H9 (cell line): ENCODE results near the gene ROPN1L. TPM values are rescaled to one million over a fixed set of nuclear protein-coding genes. Genes with fewer than 3 reads are reported as not detected.

Experiments used
- DNase-seq: peaks from one replicate; pipeline ENCODE4 v3.0.0-alpha.2; 2017
- H2AFZ ChIP-seq: one replicate; pipeline ENCODE4 v1.6.1; 2013; ENCODE audit warnings: mild to moderate bottlenecking, low read length, control low read depth, moderate library complexity
- H2AK5ac ChIP-seq: 2 replicates; pipeline ENCODE4 v1.6.1; 2013; ENCODE audit warnings: low read length, control low read depth, mixed read lengths; ENCODE audit not compliant: insufficient read length
- H2BK120ac ChIP-seq: one replicate; pipeline ENCODE4 v1.6.1; 2013; ENCODE audit warnings: low read depth, mild to moderate bottlenecking, low read length, control low read depth, inconsistent platforms; ENCODE audit not compliant: poor library complexity, severe bottlenecking
- H2BK12ac ChIP-seq: 2 replicates; pipeline ENCODE4 v1.6.1; 2013; ENCODE audit warnings: low read length, control low read depth, mixed read lengths, low read depth; ENCODE audit not compliant: insufficient read length
- H2BK15ac ChIP-seq: 2 replicates; pipeline ENCODE4 v1.6.1; 2013; ENCODE audit warnings: low read depth, low read length, control low read depth
- H2BK20ac ChIP-seq: one replicate; pipeline ENCODE4 v1.6.1; 2013; ENCODE audit warnings: low read depth, mild to moderate bottlenecking, low read length, control low read depth, inconsistent platforms; ENCODE audit not compliant: poor library complexity, severe bottlenecking
- H2BK5ac ChIP-seq: 2 replicates; pipeline ENCODE4 v1.6.1; 2013; ENCODE audit warnings: low read length, control low read depth, mixed read lengths; ENCODE audit not compliant: insufficient read length
- H3K14ac ChIP-seq: 2 replicates; pipeline ENCODE4 v1.6.1; 2013; ENCODE audit warnings: low read length, control low read depth; ENCODE audit not compliant: insufficient read depth
- H3K18ac ChIP-seq: 2 replicates; pipeline ENCODE4 v1.6.1; 2013; ENCODE audit warnings: low read depth, mild to moderate bottlenecking, mixed read lengths, low read length, control low read depth; ENCODE audit not compliant: insufficient read length
- H3K23ac ChIP-seq: 2 replicates; pipeline ENCODE4 v1.6.1; 2013; ENCODE audit warnings: low read length, control low read depth, mixed read lengths, low read depth; ENCODE audit not compliant: insufficient read length
- H3K23me2 ChIP-seq: 2 replicates; pipeline ENCODE4 v1.6.1; 2013; ENCODE audit warnings: low read depth, mild to moderate bottlenecking, mixed read lengths, low read length, control low read depth; ENCODE audit not compliant: insufficient read length, poor library complexity, severe bottlenecking
- H3K27ac ChIP-seq: 2 replicates; pipeline ENCODE4 v1.5.1; 2013; ENCODE audit warnings: low read length, control low read depth, mixed read lengths, low read depth; ENCODE audit not compliant: insufficient read length
- H3K27me3 ChIP-seq: 2 replicates; pipeline ENCODE4 v1.6.1; 2013; ENCODE audit warnings: low read length, control low read depth, inconsistent platforms; ENCODE audit not compliant: insufficient read depth
- H3K4ac ChIP-seq: 2 replicates; pipeline ENCODE4 v1.6.1; 2013; ENCODE audit warnings: low read depth, mild to moderate bottlenecking, control low read depth, inconsistent platforms, low read length, moderate library complexity
- H3K4me1 ChIP-seq: 2 replicates; pipeline ENCODE4 v1.6.1; 2013; ENCODE audit warnings: low read length, control low read depth, inconsistent platforms; ENCODE audit not compliant: insufficient read depth
- H3K4me2 ChIP-seq: 2 replicates; pipeline ENCODE4 v1.6.1; 2013; ENCODE audit warnings: low read length, control low read depth, mixed read lengths; ENCODE audit not compliant: insufficient read length, insufficient read depth
- H3K56ac ChIP-seq: 2 replicates; pipeline ENCODE4 v1.6.1; 2013; ENCODE audit warnings: low read depth, mild to moderate bottlenecking, mixed read lengths, low read length, control low read depth; ENCODE audit not compliant: insufficient read length
- H3K79me1 ChIP-seq: 2 replicates; pipeline ENCODE4 v1.6.1; 2013; ENCODE audit warnings: low read depth, mild to moderate bottlenecking, moderate library complexity, low read length, control low read depth, inconsistent platforms; ENCODE audit not compliant: insufficient read depth, poor library complexity, severe bottlenecking
- H3K79me2 ChIP-seq: 2 replicates; pipeline ENCODE4 v1.6.1; 2013; ENCODE audit warnings: low read length, control low read depth, inconsistent platforms; ENCODE audit not compliant: insufficient read depth
- H3K9ac ChIP-seq: 2 replicates; pipeline ENCODE4 v1.6.1; 2013; ENCODE audit warnings: low read length, control low read depth, mixed read lengths; ENCODE audit not compliant: insufficient read length; ENCODE audit errors: extremely low read depth
- H3K9me3 ChIP-seq: one replicate; pipeline ENCODE4 v1.6.1; 2013; ENCODE audit warnings: low read depth, low read length, inconsistent platforms; ENCODE audit not compliant: control insufficient read depth
- H3T11ph ChIP-seq: one replicate; pipeline ENCODE4 v1.6.1; 2013; ENCODE audit warnings: mild to moderate bottlenecking, low read length, control low read depth, inconsistent platforms
- H4K20me1 ChIP-seq: one replicate; pipeline ENCODE4 v1.6.1; 2013; ENCODE audit not compliant: control insufficient read depth, insufficient read length, insufficient read depth
- H4K5ac ChIP-seq: 2 replicates; pipeline ENCODE4 v1.6.1; 2013; ENCODE audit warnings: low read depth, mild to moderate bottlenecking, mixed read lengths, low read length, control low read depth; ENCODE audit not compliant: insufficient read length
- H4K8ac ChIP-seq: replicated peaks from 2 replicates; pipeline ENCODE4 v1.6.1; 2013; ENCODE audit warnings: low read length, control low read depth, mixed read lengths, low read depth; ENCODE audit not compliant: insufficient read length
- H4K91ac ChIP-seq: 2 replicates; pipeline ENCODE4 v1.6.1; 2013; ENCODE audit warnings: low read depth, mild to moderate bottlenecking, moderate library complexity, mixed read lengths, low read length, control low read depth; ENCODE audit not compliant: insufficient read length
- H3K27ac Mint-ChIP-seq, 3 experiments: 2 replicates in 2 of 3; 3 replicates in 1 of 3; pipeline ENCODE4 v1.8.0; 2020 to 2021; ENCODE audit warnings: mixed read lengths in 3 of 3, mild to moderate bottlenecking in 1 of 3, moderate library complexity in 1 of 3
- H3K27me3 Mint-ChIP-seq: 2 replicates; pipeline ENCODE4 v1.8.0; 2021; ENCODE audit warnings: low read depth, mild to moderate bottlenecking, moderate library complexity, mixed read lengths
- H3K36me3 Mint-ChIP-seq, 3 experiments: 2 replicates in 2 of 3; 3 replicates in 1 of 3; pipeline ENCODE4 v1.8.0; 2020 to 2021; ENCODE audit warnings: low read depth in 3 of 3, mixed read lengths in 3 of 3; ENCODE audit not compliant: insufficient read depth in 1 of 3
- H3K4me1 Mint-ChIP-seq, 2 experiments: 2 replicates each; pipeline ENCODE4 v1.8.0; 2020; ENCODE audit warnings: mixed read lengths in 2 of 2
- H3K4me3 Mint-ChIP-seq, 2 experiments: 2 replicates in 1 of 2; 3 replicates in 1 of 2; pipeline ENCODE4 v1.8.0; 2020 to 2021; ENCODE audit warnings: mild to moderate bottlenecking in 2 of 2, mixed read lengths in 2 of 2, moderate library complexity in 1 of 2
- H3K9me3 Mint-ChIP-seq, 2 experiments: 2 replicates in 1 of 2; 3 replicates in 1 of 2; pipeline ENCODE4 v1.8.0; 2020; ENCODE audit warnings: mild to moderate bottlenecking in 2 of 2, mixed read lengths in 2 of 2, moderate library complexity in 1 of 2
- WGBS: extraction: QIAGEN DNeasy Blood & Tissue Kit; methylation state at CpG from one replicate; pipeline ENCODE4 v1.1.7; 2013; ENCODE audit warnings: missing lambda C conversion rate, low lambda C conversion rate, mixed read lengths; ENCODE audit not compliant: insufficient read length; ENCODE audit errors: extremely low coverage; 5-methylcytosine and 5-hydroxymethylcytosine counted together
- total RNA-seq: library from RNA; stranded (reverse); gene quantifications from 2 replicates; pipeline ENCODE4 v1.2.1, GENCODE V29; 2021
- TF ChIP-seq, protein P1 (sequence below): fragments of 200-600 bp; sonication (generic); conservative IDR thresholded peaks from 3 replicates; pipeline ENCODE4 v1.8.0; 2021; ENCODE audit warnings: antibody characterized with exemption, mild to moderate bottlenecking

ROPN1L gene
- total RNA-seq, 1 experiment from 2014 or later = 0.37 TPM

DNA sequence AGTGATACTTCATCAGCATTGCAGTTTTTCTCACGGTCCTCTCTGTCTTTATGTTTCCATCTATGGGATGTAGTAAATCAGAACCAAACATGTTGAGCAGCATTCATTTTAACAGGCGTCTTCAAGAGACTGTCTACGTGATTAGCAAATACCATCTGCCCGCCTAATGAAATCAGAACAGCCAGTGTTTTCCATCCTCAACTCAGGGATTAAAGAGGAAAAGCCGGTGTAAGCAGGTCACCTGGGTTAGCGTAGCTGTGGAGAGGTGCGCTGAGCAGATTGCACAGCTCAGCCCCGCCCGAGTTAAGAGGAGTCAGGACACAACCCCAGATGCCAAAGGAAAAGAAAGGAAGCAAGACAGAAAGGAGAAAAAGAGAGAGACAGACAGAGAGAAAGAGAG, 67.9 kb downstream of the ROPN1L start:
- Histone ChIP-seq H3K79me1 (no peaks in the 10 kb centered on the region), H3K27me3 (no peaks in the 10 kb centered on the region), H3K4ac (no peak overlapping the region), H2BK120ac (no peak overlapping the region), H3K14ac (no peak overlapping the region), H3K18ac (no peak overlapping the region), H3K9me3 (no peaks in the 10 kb centered on the region), H3K4me1 (peaks cover 7% of the 10 kb centered on the region; the same call in 1 of the 2 replicates), H2AK5ac (no peak overlapping the region), H3T11ph (no peak overlapping the region), H2AFZ (no peak overlapping the region), H3K79me2 (no peaks in the 10 kb centered on the region), H2BK5ac (no peak overlapping the region), H3K56ac (no peak overlapping the region), H3K9ac (no peak overlapping the region), H2BK12ac (no peak overlapping the region), H4K20me1 (no peaks in the 10 kb centered on the region), H3K23me2 (no peaks in the 10 kb centered on the region), H4K91ac (no peak overlapping the region), H3K23ac (no peak overlapping the region), H4K5ac (no peak overlapping the region), H3K4me2 (no peak overlapping the region), H4K8ac (no peak overlapping the region), H2BK20ac (no peak overlapping the region), H2BK15ac (no peak overlapping the region), H3K27ac (no peak overlapping the region)
- Mint-ChIP-seq H3K4me1 (peaks cover 21 to 28% of the 10 kb centered on the region in 2 experiments), H3K27ac (no peak overlapping the region), H3K9me3 (peaks cover 0 to 3% of the 10 kb centered on the region in 2 experiments; a peak in 1 of 5 replicates), H3K36me3 (0 out of 7 replicates have a peak, but pooled peaks cover 0 to 4% (median 0%) of the 10 kb centered on the region in 3 experiments), H3K4me3 (no peak overlapping the region), H3K27me3 (peaks cover 2% of the 10 kb centered on the region)
- TF ChIP-seq, protein P1, sequence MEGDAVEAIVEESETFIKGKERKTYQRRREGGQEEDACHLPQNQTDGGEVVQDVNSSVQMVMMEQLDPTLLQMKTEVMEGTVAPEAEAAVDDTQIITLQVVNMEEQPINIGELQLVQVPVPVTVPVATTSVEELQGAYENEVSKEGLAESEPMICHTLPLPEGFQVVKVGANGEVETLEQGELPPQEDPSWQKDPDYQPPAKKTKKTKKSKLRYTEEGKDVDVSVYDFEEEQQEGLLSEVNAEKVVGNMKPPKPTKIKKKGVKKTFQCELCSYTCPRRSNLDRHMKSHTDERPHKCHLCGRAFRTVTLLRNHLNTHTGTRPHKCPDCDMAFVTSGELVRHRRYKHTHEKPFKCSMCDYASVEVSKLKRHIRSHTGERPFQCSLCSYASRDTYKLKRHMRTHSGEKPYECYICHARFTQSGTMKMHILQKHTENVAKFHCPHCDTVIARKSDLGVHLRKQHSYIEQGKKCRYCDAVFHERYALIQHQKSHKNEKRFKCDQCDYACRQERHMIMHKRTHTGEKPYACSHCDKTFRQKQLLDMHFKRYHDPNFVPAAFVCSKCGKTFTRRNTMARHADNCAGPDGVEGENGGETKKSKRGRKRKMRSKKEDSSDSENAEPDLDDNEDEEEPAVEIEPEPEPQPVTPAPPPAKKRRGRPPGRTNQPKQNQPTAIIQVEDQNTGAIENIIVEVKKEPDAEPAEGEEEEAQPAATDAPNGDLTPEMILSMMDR = no peak
- DNase-seq = no peak
- WGBS = no CpG with 5 or more reads among the region's 9 CpGs
